Measurements from ENCODE around the gene PRELID2. TPM values are rescaled to one million over a fixed set of nuclear protein-coding genes. Genes with fewer than 3 reads are reported as not detected.
"Not testable (repeated sequence)": the region's sequence is repeated elsewhere in the genome, so short reads cannot be mapped to it uniquely, and the experiment has no call there.

PRELID2 gene
- total and polyA plus RNA-seq, 2 experiments from 2014 or later, result 7.0 to 7.4 TPM

DNA sequence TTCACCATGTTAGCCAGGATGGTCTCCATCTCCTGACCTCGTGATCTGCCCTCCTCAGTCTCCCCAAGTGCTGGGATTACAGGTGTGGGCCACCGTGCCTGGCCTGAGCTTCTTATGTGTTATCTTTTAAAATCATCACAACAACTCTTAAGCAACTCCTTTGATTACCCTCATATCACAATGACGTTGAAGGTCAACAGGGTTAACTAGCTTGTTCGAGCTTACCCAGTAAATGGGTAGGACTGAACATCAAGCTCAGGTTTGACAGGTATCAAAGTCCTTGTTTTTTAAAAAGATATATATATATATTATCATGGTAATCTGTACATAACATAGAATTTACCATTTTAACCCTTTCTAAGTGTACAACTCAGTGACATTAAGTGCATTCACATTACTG, 34.6 kb upstream of the PRELID2 start:
- DNase-seq, result no peak
- H3K9me3 ChIP-seq (ENCODE audit: low read depth), result no peaks in the 10 kb centered on the region
- H3K27me3 ChIP-seq (replicated peaks; ENCODE audit: insufficient read depth), result no peaks in the 10 kb centered on the region; the same call in 1 of the 2 replicates
- TF ChIP-seq EZH2phosphoT487 (IDR thresholded peaks at IDR 0.05; ENCODE audit: insufficient read depth, low read depth), result no peak
- TF ChIP-seq EZH2 (IDR thresholded peaks at IDR 0.05; ENCODE audit: insufficient read depth, poor library complexity, severe bottlenecking), result no peak
- 40 to 48% methylated on average over 4 of the region's 4 CpGs for WGBS, 2 experiments (ENCODE audit: low coverage in 1 of 2, low lambda C conversion rate in 2 of 2, missing lambda C conversion rate in 2 of 2)
- no peaks in the 10 kb centered on the region for H3K79me2 ChIP-seq (ENCODE audit: insufficient read depth)
- in situ Hi-C loops (cut with MboI), result no loop called here
- no peaks in the 10 kb centered on the region for H3K36me3 ChIP-seq (ENCODE audit: low read depth)
- no peak overlapping the region for H3K4me2 ChIP-seq (ENCODE audit: unreplicated experiment)
- H3K4me1 ChIP-seq (ENCODE audit: insufficient read depth), result no peaks in the 10 kb centered on the region
- no peak overlapping the region for H3K27ac ChIP-seq
- no peaks in the 10 kb centered on the region for H3K9me2 ChIP-seq (ENCODE audit: insufficient read depth)
- no peaks in the 10 kb centered on the region for H3F3A ChIP-seq (ENCODE audit: insufficient read depth)
- H3K4me3 ChIP-seq, result no peak overlapping the region
- H3K9ac ChIP-seq, result no peak overlapping the region
- H2AFZ ChIP-seq, result no peak overlapping the region
- no peaks in the 10 kb centered on the region for H4K20me1 ChIP-seq (ENCODE audit: insufficient read depth)

DNA sequence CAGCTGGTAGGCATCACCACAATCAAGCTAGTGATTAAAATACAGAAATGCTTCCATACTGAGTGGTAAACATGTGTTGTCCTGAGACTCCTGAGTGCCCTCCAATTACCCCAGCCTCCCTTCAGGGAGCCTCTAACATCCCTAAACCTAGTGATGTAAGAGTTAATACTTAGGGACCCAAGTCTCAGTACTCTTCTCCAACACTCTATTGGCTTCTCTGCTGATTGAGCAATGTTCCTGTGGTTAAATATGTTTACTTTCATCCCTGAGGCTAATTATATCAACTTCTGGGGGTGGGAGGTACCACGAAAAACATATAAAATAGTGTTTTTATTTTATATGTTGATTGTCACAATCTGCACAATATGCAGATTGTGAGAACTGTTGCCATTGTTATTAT, 32.7 kb upstream of the PRELID2 start:
- H3K4me1 ChIP-seq (ENCODE audit: insufficient read depth), result no peaks in the 10 kb centered on the region
- H3K27ac ChIP-seq, result no peak overlapping the region
- in situ Hi-C loops (cut with MboI), result no loop called here
- no peaks in the 10 kb centered on the region for H3K9me2 ChIP-seq (ENCODE audit: insufficient read depth)
- H3K4me2 ChIP-seq (ENCODE audit: unreplicated experiment), result no peak overlapping the region
- H4K20me1 ChIP-seq (ENCODE audit: insufficient read depth), result no peaks in the 10 kb centered on the region
- no peak for DNase-seq
- no peaks in the 10 kb centered on the region for H3K9me3 ChIP-seq (ENCODE audit: low read depth)
- no peak overlapping the region for H2AFZ ChIP-seq
- 14 to 17% methylated on average over 1 of the region's 1 CpG for whole genome bisulfite sequencing, 2 experiments (ENCODE audit: low coverage in 1 of 2, low lambda C conversion rate in 2 of 2, missing lambda C conversion rate in 2 of 2)
- H3K4me3 ChIP-seq, result no peak overlapping the region
- no peak overlapping the region for H3K9ac ChIP-seq
- H3F3A ChIP-seq (ENCODE audit: insufficient read depth), result no peaks in the 10 kb centered on the region
- TF ChIP-seq EZH2phosphoT487 (IDR thresholded peaks at IDR 0.05; ENCODE audit: insufficient read depth, low read depth) (no peak), EZH2 (IDR thresholded peaks at IDR 0.05; ENCODE audit: insufficient read depth, poor library complexity, severe bottlenecking) (no peak)
- no peaks in the 10 kb centered on the region for H3K36me3 ChIP-seq (ENCODE audit: low read depth)
- no peaks in the 10 kb centered on the region; the same call in 1 of the 2 replicates for H3K27me3 ChIP-seq (replicated peaks; ENCODE audit: insufficient read depth)
- no peaks in the 10 kb centered on the region for H3K79me2 ChIP-seq (ENCODE audit: insufficient read depth)

DNA sequence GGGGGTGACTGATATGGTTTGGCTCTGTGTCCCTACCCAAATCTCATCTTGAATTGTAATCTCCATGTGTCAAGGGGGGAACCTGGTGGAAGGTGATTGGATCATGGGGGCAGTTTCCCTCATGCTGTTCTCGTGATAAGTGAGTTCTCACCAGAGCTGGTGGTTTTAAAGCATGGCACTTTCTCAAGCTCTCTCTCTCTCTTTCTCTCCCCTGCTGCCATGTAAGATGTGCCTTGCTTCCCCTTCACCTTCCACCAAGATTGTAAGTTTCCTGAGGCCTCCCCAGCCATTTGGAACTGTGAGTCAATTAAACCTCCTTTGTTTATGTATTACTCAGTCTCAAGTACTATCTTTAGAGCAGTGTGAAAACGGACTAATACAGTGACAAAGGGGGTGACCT, 29.3 kb upstream of the PRELID2 start:
- H3K4me3 ChIP-seq; H3K4me1 ChIP-seq (ENCODE audit: insufficient read depth); H3K9me2 ChIP-seq (ENCODE audit: insufficient read depth); H3K27ac ChIP-seq; H3K36me3 ChIP-seq (ENCODE audit: low read depth); H4K20me1 ChIP-seq (ENCODE audit: insufficient read depth); H3K4me2 ChIP-seq (ENCODE audit: unreplicated experiment); H3K79me2 ChIP-seq (ENCODE audit: insufficient read depth); in situ Hi-C loops (cut with MboI); DNase-seq; H2AFZ ChIP-seq; H3K9ac ChIP-seq; H3K9me3 ChIP-seq (ENCODE audit: low read depth); H3F3A ChIP-seq (ENCODE audit: insufficient read depth); H3K27me3 ChIP-seq (replicated peaks; ENCODE audit: insufficient read depth): not testable (repeated sequence)
- 0 to 44% methylated on average over 1 to 2 of the region's 2 CpGs for WGBS, 2 experiments (ENCODE audit: low coverage in 1 of 2, low lambda C conversion rate in 2 of 2, missing lambda C conversion rate in 2 of 2)

DNA sequence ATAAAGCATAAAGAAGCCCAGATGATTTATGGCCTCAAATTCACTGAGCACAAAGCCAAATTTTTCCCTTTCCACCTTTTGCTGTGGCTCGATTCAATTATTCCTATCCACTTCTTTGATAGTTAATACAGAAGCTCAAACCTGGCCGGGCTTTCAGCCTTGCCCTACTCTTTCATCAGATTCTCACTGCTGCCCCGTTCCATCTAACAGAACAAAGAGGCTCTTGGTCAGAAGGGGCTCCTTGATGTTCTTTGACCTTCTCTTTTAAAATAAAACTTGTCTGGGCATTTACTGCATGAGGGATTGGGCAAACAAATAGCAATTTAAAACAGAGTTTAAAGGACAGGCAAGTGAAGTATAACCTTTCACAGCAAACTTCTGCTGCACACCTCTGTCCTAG, 27.9 kb upstream of the PRELID2 start:
- in situ Hi-C loops (cut with MboI), result no loop called here
- no peak overlapping the region for H3K4me2 ChIP-seq (ENCODE audit: unreplicated experiment)

DNA sequence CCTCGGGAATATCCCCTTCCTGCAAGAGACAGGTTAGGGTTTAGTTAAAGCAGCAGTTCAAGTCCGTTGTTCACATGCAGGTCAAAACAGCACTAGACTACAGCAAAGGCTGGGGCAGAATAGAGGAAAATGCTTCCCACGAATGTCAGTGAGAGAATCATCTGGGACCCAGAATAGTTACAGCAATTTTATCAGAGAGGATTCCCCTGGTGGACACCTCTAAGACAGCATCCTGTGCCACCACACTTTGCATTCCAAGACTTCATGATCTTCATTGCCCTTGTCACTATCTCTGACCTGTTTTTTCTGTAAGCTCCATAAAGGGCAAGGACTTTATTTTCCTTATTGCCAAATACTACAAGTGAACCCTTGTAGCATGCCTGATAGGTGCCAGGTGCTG, 24.8 kb upstream of the PRELID2 start:
- 46 to 59% methylated on average over 3 of the region's 3 CpGs for WGBS, 2 experiments (ENCODE audit: low coverage in 1 of 2, low lambda C conversion rate in 2 of 2, missing lambda C conversion rate in 2 of 2)

More for the DNA sequence above, 27.9 kb upstream of the PRELID2 start:
- H4K20me1 ChIP-seq (ENCODE audit: insufficient read depth), result no peaks in the 10 kb centered on the region
- no peaks in the 10 kb centered on the region; the same call in 1 of the 2 replicates for H3K27me3 ChIP-seq (replicated peaks; ENCODE audit: insufficient read depth)
- TF ChIP-seq EZH2 (IDR thresholded peaks at IDR 0.05; ENCODE audit: insufficient read depth, poor library complexity, severe bottlenecking), result no peak
- no peak for TF ChIP-seq EZH2phosphoT487 (IDR thresholded peaks at IDR 0.05; ENCODE audit: insufficient read depth, low read depth)
- H3K36me3 ChIP-seq (ENCODE audit: low read depth), result no peaks in the 10 kb centered on the region
- no peaks in the 10 kb centered on the region for H3K9me2 ChIP-seq (ENCODE audit: insufficient read depth)
- no peaks in the 10 kb centered on the region for H3F3A ChIP-seq (ENCODE audit: insufficient read depth)
- no peak overlapping the region for H2AFZ ChIP-seq
- no peaks in the 10 kb centered on the region for H3K79me2 ChIP-seq (ENCODE audit: insufficient read depth)
- H3K4me1 ChIP-seq (ENCODE audit: insufficient read depth), result no peaks in the 10 kb centered on the region
- no peak overlapping the region for H3K27ac ChIP-seq
- no peak for DNase-seq
- WGBS, 2 experiments (ENCODE audit: low coverage in 1 of 2, low lambda C conversion rate in 2 of 2, missing lambda C conversion rate in 2 of 2), result 54 to 67% methylated on average over 3 of the region's 3 CpGs
- no peaks in the 10 kb centered on the region for H3K9me3 ChIP-seq (ENCODE audit: low read depth)
- no peak overlapping the region for H3K9ac ChIP-seq
- no peak overlapping the region for H3K4me3 ChIP-seq

More for the DNA sequence above, 24.8 kb upstream of the PRELID2 start:
- Histone ChIP-seq H3K4me2 (ENCODE audit: unreplicated experiment) (no peak overlapping the region), H3K79me2 (ENCODE audit: insufficient read depth) (no peaks in the 10 kb centered on the region), H3F3A (ENCODE audit: insufficient read depth) (no peaks in the 10 kb centered on the region), H3K4me1 (ENCODE audit: insufficient read depth) (peaks cover 10% of the 10 kb centered on the region; the same call in 1 of the 2 replicates), H3K9ac (no peak overlapping the region), H3K9me3 (ENCODE audit: low read depth) (no peaks in the 10 kb centered on the region), H3K27ac (no peak overlapping the region), H2AFZ (no peak overlapping the region), H3K36me3 (ENCODE audit: low read depth) (no peaks in the 10 kb centered on the region), H3K9me2 (ENCODE audit: insufficient read depth) (no peaks in the 10 kb centered on the region), H4K20me1 (ENCODE audit: insufficient read depth) (no peaks in the 10 kb centered on the region), H3K27me3 (replicated peaks; ENCODE audit: insufficient read depth) (no peaks in the 10 kb centered on the region; the same call in 1 of the 2 replicates), H3K4me3 (no peak overlapping the region)
- DNase-seq, result no peak
- no peak for TF ChIP-seq EZH2 (IDR thresholded peaks at IDR 0.05; ENCODE audit: insufficient read depth, poor library complexity, severe bottlenecking)
- no peak for TF ChIP-seq EZH2phosphoT487 (IDR thresholded peaks at IDR 0.05; ENCODE audit: insufficient read depth, low read depth)
- in situ Hi-C loops (cut with MboI), result no loop called here
